ENCODE measurements around the gene EFHC2. TPM values are rescaled to one million over a fixed set of nuclear protein-coding genes. Genes with fewer than 3 reads are reported as not detected.

Gene EFHC2
- total RNA-seq, 2 donors from 2014 or later: 2.1 to 2.2 TPM

DNA sequence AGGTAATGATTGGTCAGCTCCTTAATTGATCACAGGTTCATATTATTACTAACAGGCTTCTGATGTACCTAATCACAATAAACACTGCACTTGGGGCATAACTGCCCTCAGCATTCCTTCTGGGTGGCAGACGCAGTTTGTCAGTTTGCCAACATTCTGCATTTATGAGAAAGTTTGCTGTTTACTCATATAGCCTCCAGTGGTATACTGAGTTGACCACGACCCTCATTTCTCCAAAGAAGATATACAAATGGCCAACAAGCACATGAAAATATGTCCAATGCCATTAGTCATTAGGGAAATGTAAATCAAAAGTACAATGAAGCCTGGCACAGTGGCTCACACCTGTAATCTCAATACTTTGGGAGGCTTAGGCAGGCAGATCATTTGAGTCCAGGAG, 26.3 kb downstream of the EFHC2 start:
- peaks cover 15% of the 10 kb centered on the region for H3K4me1 Mint-ChIP-seq
- H3K27ac Mint-ChIP-seq: no peak overlapping the region
- peaks cover 3% of the 10 kb centered on the region for H3K36me3 Mint-ChIP-seq (ENCODE audit: low read depth)
- ATAC-seq (no peak), DNase-seq (no peak)
- H3K27me3 Mint-ChIP-seq: no peaks in the 10 kb centered on the region
- H3K9me3 ChIP-seq (ENCODE audit: control insufficient read depth, low read length, poor library complexity, severe bottlenecking): no peaks in the 10 kb centered on the region
- H3K4me3 Mint-ChIP-seq: no peak overlapping the region

DNA sequence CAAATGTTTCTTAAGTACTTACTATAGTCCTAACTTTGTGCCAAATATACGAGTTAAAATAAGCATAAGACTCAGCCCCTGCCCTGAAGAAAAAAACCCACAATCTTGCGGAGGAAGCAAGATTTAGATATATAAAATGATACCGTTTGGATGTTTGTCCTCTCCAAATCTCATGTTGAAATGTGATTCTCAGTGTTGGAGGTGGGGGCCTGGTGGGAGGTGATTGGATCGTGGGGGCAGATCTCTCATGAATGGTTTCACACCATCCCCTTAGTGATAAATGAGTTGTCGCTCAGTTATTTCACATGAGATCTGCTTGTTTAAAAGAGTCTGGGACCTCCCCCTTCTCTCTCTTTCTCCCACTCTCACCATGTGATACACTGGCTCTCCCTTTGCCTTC, 28.7 kb downstream of the EFHC2 start:
- H3K27me3 Mint-ChIP-seq: no peaks in the 10 kb centered on the region
- H3K27ac Mint-ChIP-seq: no peak overlapping the region
- no peak overlapping the region for H3K4me3 Mint-ChIP-seq
- no peaks in the 10 kb centered on the region for H3K36me3 Mint-ChIP-seq (ENCODE audit: low read depth)
- DNase-seq (no peak), ATAC-seq (no peak)
- peaks cover 11% of the 10 kb centered on the region for H3K4me1 Mint-ChIP-seq
- no peaks in the 10 kb centered on the region for H3K9me3 ChIP-seq (ENCODE audit: control insufficient read depth, low read length, poor library complexity, severe bottlenecking)

DNA sequence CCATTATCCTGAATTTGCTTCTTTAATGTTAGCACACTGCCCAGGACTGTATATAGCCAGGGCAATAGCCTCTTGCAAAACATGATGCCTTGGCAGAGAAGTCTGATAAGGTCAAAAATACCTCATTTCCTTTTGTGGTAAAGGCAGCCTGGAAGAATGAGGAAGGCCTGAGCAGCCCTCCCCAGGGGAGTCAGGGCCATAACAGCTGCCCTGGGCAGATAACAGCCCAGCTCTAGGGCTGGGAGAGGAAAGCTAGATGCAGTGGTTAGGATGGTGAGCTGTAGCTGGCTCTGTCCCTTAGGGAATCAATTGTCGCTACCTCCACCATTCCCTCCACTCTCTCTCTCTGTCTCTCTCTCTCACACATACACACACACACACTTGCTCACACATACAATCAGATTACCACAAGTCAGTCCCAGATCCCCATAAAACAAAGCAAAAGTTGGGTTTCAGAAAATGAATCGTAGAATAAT, 29.2 kb downstream of the EFHC2 start:
- Mint-ChIP-seq H3K27ac (no peak overlapping the region), H3K4me1 (peaks cover 11% of the 10 kb centered on the region), H3K36me3 (ENCODE audit: low read depth) (no peaks in the 10 kb centered on the region), H3K27me3 (no peaks in the 10 kb centered on the region), H3K4me3 (no peak overlapping the region)
- peak; percentile 44 for ATAC-seq
- DNase-seq: no peak
- H3K9me3 ChIP-seq (ENCODE audit: control insufficient read depth, low read length, poor library complexity, severe bottlenecking): no peaks in the 10 kb centered on the region

DNA sequence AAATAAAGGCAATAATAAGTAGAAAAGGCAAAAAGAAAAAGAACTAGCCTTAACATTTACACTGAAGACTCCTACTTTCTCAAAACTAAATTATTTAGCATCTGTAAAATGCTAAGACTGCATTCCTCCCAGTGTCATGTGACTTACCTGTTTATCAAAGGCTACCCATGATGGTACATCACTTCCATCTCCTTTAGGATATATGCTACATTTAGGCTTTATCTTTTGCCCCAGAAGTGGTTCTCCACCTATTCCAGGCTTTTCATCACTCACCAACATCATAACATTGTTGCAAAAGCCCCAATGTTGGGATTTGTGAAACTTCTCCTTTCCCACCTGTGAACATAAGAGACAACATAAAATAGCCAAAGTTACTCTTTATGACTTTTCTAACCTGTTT, 31.1 kb downstream of the EFHC2 start:
- no peaks in the 10 kb centered on the region for H3K27me3 Mint-ChIP-seq
- no peaks in the 10 kb centered on the region for H3K9me3 ChIP-seq (ENCODE audit: control insufficient read depth, low read length, poor library complexity, severe bottlenecking)
- no peaks in the 10 kb centered on the region for H3K36me3 Mint-ChIP-seq (ENCODE audit: low read depth)
- no peak overlapping the region for H3K27ac Mint-ChIP-seq
- no peak for ATAC-seq
- no peak overlapping the region for H3K4me3 Mint-ChIP-seq
- DNase-seq: no peak
- peaks cover 11% of the 10 kb centered on the region for H3K4me1 Mint-ChIP-seq

DNA sequence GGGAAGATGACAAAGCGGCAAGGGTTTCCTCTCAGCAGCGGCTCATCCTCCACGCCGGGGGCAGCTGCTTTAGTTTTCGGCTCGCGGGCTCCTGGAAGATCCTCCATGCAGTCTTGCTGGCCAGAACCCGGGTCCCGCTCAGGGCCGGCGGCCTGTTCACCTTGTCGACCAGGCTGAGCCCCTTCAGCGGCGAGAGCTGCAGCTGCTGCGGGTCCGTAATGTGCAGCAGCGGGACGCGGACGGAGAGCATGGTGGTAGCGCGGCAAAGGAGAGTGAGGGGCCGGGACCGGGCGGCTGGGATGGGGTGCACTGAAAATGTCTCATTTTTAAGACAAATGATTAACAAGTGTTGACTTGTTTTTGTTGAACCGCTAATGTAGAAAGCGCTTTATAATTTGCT, 33.2 kb downstream of the EFHC2 start:
- no peaks in the 10 kb centered on the region for H3K36me3 Mint-ChIP-seq (ENCODE audit: low read depth)
- DNase-seq (no peak), ATAC-seq (no peak)
- H3K4me3 Mint-ChIP-seq: no peak overlapping the region
- no peak overlapping the region for H3K27ac Mint-ChIP-seq
- H3K4me1 Mint-ChIP-seq: peaks cover 8% of the 10 kb centered on the region
- no peaks in the 10 kb centered on the region for H3K9me3 ChIP-seq (ENCODE audit: control insufficient read depth, low read length, poor library complexity, severe bottlenecking)
- H3K27me3 Mint-ChIP-seq: no peaks in the 10 kb centered on the region

DNA sequence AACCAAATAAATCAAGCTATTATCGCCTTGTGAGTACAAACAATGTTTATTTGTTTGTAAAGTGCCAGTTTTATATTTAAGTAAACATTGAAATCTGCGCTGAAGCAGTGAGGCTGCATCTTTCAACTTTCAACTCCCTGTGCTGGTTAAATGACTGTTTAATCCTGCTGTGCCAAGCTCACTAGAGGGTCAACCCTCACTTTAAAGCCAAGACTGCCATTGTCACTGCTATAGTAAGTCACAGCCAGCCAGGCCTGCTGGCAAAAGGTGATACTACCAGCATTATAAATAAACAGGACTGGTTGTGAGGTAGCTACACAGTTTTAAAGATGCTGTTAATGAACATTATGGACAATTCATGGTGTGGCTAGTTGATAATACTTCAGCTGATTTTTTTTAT, 34.6 kb downstream of the EFHC2 start:
- H3K4me3 Mint-ChIP-seq: no peak overlapping the region
- H3K36me3 Mint-ChIP-seq (ENCODE audit: low read depth): no peaks in the 10 kb centered on the region
- no peaks in the 10 kb centered on the region for H3K27me3 Mint-ChIP-seq
- no peak overlapping the region for H3K27ac Mint-ChIP-seq
- H3K9me3 ChIP-seq (ENCODE audit: control insufficient read depth, low read length, poor library complexity, severe bottlenecking): no peaks in the 10 kb centered on the region
- ATAC-seq (no peak), DNase-seq (no peak)
- H3K4me1 Mint-ChIP-seq: peaks cover under 1% of the 10 kb centered on the region

DNA sequence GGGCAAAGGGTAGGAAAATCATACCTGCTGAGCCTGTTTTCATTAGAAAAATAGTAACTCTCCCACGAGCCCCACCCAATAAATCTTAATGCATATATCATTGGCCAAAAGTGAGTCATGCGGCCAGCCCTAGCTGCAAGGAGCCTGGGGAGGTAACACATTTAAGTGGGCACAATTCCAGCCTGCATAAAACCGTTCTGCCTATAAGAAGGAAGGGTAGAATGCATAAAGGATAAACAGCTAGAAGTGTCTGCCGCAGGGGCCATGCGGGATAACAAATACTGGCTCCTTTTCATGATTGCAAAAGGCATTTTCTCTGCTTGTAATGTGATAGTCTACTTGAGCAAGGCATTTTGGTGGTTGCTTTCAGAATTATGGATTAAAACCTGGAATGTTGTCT, 37.1 kb downstream of the EFHC2 start:
- no peaks in the 10 kb centered on the region for H3K9me3 ChIP-seq (ENCODE audit: control insufficient read depth, low read length, poor library complexity, severe bottlenecking)
- H3K27ac Mint-ChIP-seq: no peak overlapping the region
- no peaks in the 10 kb centered on the region for H3K27me3 Mint-ChIP-seq
- no peak for DNase-seq
- H3K4me1 Mint-ChIP-seq: no peaks in the 10 kb centered on the region
- H3K4me3 Mint-ChIP-seq: no peak overlapping the region
- no peak for ATAC-seq
- no peaks in the 10 kb centered on the region for H3K36me3 Mint-ChIP-seq (ENCODE audit: low read depth)

DNA sequence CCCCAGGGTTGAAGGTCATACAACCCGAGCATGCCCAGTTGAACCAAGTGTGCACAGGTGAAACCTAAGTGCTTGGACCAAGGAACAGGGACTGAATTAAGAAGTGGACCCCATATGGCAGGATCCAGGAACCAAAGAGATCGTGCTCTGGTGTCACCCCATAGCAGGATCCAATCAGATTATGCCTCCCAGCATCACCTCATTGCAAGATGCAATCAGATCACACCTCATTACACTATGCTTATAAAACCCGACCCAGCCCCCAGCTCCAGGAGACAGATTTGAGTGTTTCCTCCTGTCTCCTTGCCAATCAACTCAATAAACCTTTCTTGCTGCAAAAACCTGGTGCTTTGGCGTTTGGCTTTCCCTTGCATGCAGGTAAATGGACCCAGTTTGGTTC, 37.6 kb downstream of the EFHC2 start:
- no peak for ATAC-seq
- Mint-ChIP-seq H3K36me3 (ENCODE audit: low read depth) (no peaks in the 10 kb centered on the region), H3K4me3 (no peak overlapping the region), H3K4me1 (no peaks in the 10 kb centered on the region), H3K27me3 (no peaks in the 10 kb centered on the region), H3K27ac (no peak overlapping the region)
- DNase-seq: no peak
- no peaks in the 10 kb centered on the region for H3K9me3 ChIP-seq (ENCODE audit: control insufficient read depth, low read length, poor library complexity, severe bottlenecking)

DNA sequence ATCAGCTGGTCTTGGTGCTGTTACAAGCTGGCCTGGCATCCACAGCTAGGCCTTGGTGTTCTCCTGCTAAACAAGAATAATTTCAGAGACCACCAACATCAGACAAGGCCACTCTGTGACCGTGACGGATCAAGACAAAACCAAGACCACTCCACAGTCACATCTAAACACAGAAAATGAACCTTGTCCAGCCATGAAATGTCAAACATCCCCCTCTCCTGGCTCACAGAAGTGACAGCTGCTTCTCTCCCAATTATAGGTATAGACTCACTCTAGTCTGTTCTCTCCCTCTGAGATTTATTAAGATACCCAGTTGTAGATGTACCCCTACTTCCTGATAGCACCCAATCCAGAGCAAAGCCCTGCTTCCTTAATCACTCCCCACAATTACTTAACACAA, 40.4 kb downstream of the EFHC2 start:
- Mint-ChIP-seq H3K27me3 (no peaks in the 10 kb centered on the region), H3K27ac (no peak overlapping the region)

DNA sequence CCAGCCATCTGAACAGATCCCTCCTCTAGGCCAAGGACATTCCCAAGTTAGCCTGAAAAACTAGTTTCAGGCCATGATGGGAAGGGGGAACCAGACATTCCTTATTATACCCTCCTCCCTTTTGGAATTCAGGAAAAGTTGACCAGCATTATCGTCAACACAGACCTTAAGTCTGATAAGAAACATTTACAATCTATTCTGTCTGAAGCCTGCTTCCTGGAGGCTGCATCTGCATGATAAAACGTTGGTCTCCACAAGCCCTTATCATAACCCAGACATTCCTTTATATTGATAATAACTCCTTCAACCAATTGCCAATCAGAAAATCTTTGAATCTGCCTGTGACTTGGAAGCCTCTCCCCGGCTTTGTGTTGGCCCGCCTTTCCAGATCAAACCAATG, 44.3 kb downstream of the EFHC2 start:
- H3K27ac Mint-ChIP-seq: no peak overlapping the region
- H3K4me3 Mint-ChIP-seq: no peak overlapping the region
- no peak for ATAC-seq
- H3K36me3 Mint-ChIP-seq (ENCODE audit: low read depth): no peaks in the 10 kb centered on the region
- DNase-seq: no peak
- no peaks in the 10 kb centered on the region for H3K27me3 Mint-ChIP-seq
- no peaks in the 10 kb centered on the region for H3K9me3 ChIP-seq (ENCODE audit: control insufficient read depth, low read length, poor library complexity, severe bottlenecking)
- H3K4me1 Mint-ChIP-seq: peaks cover 2% of the 10 kb centered on the region

More for the DNA sequence above, 40.4 kb downstream of the EFHC2 start:
- Mint-ChIP-seq H3K36me3 (ENCODE audit: low read depth) (no peaks in the 10 kb centered on the region), H3K4me1 (no peaks in the 10 kb centered on the region), H3K4me3 (no peak overlapping the region)
- DNase-seq: no peak
- ATAC-seq: no peak
- H3K9me3 ChIP-seq (ENCODE audit: control insufficient read depth, low read length, poor library complexity, severe bottlenecking): no peaks in the 10 kb centered on the region

DNA sequence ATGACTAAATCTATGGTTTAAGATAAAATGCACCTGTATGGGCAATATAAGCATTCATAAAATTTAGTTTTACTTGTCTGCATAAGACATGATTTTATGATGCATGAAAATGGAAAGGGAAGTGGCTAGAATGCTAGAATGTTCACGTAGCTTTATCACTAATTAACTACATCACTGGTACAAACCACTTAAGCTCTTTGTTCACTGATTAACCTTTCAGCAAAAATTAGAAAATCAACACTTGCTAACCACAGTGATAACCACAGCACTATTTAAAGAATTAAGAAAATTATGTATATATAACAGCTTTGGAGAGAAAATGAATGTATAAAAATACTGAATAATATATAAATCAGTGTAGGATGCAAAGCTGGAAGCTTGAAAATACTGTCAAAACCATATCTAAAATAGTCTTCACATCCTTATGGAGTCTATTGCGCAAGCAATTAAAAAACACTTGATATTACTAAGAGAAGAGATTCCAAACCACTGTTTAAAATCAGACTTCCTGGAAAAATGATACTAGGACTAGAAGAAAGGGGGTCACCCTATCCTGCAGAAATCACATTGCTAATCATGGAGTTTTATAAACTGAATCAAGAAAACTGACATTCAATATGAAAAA, 51.9 kb downstream of the EFHC2 start:
- no peak for DNase-seq
- Mint-ChIP-seq H3K27ac (no peak overlapping the region), H3K36me3 (ENCODE audit: low read depth) (no peaks in the 10 kb centered on the region), H3K27me3 (no peaks in the 10 kb centered on the region), H3K4me3 (no peak overlapping the region), H3K4me1 (peaks cover 2% of the 10 kb centered on the region)
- ATAC-seq: no peak
- H3K9me3 ChIP-seq (ENCODE audit: control insufficient read depth, low read length, poor library complexity, severe bottlenecking): no peaks in the 10 kb centered on the region

DNA sequence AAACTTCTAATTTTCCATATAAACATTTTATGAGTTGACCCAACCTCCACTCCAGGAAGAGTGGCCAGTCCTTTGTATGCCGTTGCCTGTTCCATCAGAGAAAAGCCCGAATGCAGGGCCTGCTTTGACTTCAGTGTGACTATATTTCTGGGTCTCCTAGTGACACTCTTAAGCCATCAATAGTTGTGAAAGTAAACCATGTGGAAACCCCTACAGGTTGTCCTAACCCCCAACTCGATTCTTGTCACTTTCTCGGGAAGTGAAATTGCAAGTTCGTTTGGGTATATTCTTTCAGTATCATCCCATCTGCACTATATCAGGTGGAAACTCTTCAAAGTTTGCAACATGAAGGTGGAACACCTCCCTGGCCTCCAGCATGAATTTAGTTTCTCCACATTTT, 52.8 kb downstream of the EFHC2 start:
- no peaks in the 10 kb centered on the region for H3K4me1 Mint-ChIP-seq
- no peak for DNase-seq
- no peaks in the 10 kb centered on the region for H3K36me3 Mint-ChIP-seq (ENCODE audit: low read depth)
- H3K27ac Mint-ChIP-seq: no peak overlapping the region
- no peak for ATAC-seq
- H3K9me3 ChIP-seq (ENCODE audit: control insufficient read depth, low read length, poor library complexity, severe bottlenecking): no peaks in the 10 kb centered on the region
- no peaks in the 10 kb centered on the region for H3K27me3 Mint-ChIP-seq
- H3K4me3 Mint-ChIP-seq: no peak overlapping the region

DNA sequence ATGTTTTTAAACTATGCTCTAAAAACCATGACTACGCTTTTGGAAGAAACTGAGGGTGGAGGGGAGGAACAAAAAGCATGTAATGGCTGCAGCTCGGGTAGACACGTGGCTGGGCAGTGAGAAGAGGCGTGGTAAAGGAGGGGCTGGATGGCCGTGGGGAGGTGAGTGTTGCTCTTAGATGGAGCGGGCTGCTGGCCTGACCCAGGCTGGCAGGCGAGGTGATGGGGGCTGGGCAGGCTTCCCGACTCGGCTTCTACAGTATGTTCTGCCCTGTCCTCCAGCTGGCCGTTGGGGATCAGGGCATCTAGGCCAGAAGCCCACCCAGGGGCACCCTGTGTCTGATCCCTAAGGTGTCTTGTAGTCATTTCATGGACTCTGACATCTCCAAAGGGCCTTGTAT, 60.7 kb downstream of the EFHC2 start:
- Mint-ChIP-seq H3K4me3 (no peak overlapping the region), H3K36me3 (ENCODE audit: low read depth) (no peaks in the 10 kb centered on the region), H3K27ac (no peak overlapping the region), H3K4me1 (no peaks in the 10 kb centered on the region), H3K27me3 (no peaks in the 10 kb centered on the region)
- no peaks in the 10 kb centered on the region for H3K9me3 ChIP-seq (ENCODE audit: control insufficient read depth, low read length, poor library complexity, severe bottlenecking)
- DNase-seq (no peak), ATAC-seq (no peak)

DNA sequence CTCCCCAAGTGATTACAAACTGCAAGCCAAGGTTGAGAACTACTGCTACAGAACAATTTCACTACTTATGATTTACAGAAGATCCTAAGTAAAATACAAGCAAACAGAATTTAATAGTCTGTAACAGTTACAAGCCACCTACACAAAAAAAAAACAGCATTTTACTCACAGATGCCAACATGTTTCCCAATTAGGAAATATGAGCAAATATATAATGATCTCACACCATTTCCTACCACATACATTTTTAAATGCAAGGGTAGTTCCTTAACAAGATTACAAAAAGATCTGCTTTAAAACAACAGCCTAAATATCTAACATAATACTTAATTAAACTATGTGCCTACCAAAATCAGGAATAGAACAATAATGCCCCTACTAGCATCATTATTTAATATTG, 63.4 kb downstream of the EFHC2 start:
- Mint-ChIP-seq H3K4me1 (peaks cover 1% of the 10 kb centered on the region), H3K4me3 (no peak overlapping the region), H3K27ac (peak overlapping the region; percentile 75), H3K27me3 (no peaks in the 10 kb centered on the region), H3K36me3 (ENCODE audit: low read depth) (no peaks in the 10 kb centered on the region)
- ATAC-seq (no peak), DNase-seq (no peak)
- H3K9me3 ChIP-seq (ENCODE audit: control insufficient read depth, low read length, poor library complexity, severe bottlenecking): no peaks in the 10 kb centered on the region
